ENCODE measurements around the gene PSAPL1.
"Not testable (repeated sequence)": the region's sequence is repeated elsewhere in the genome, so short reads cannot be mapped to it uniquely, and the experiment has no call there.

Gene PSAPL1

DNA sequence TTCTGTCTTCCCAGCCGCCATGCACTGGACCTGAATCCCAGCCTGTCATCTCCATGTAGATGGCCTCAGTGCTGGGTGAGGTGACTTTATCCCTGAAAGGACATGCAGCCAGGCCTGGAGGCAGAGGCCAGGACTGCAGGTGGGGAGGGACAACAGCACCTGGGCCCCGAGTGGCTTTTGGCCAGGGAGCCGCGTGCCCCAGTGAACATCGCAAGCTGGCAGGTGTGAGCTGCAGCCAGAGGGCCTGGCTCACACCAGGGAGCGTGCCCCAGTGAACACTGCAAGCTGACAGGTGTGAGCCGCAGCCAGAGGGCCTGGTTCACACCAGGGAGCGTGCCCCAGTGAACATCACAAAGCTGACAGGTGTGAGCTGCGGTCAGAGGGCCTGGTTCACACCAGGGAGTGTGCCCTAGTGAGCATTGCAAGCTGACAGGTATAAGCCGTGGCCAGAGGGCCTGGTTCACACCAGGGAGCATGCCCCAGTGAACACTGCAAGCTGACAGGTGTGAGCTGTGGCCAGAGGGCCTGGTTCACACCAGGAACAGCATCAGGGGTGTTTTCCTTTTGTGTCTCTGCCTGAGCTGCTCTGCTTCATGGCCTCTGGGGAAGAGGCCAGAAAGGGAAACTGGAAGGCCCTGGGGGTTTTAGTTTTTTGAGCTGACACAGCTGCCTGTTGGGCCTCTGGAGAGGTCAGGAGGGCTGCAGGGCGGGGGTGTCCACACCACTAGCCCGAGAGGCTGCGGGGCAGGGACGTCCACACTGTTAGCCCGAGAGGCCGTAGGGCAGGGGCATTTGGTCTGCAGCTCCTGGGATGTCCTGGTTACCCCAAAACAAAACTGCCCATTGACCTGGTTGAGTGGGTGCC lies 22.7 kb upstream of the PSAPL1 start:
- ATAC-seq (ENCODE audit: insufficient read depth, low read depth): no peak
- DNase-seq: no peak
- TF ChIP-seq, protein P1, sequence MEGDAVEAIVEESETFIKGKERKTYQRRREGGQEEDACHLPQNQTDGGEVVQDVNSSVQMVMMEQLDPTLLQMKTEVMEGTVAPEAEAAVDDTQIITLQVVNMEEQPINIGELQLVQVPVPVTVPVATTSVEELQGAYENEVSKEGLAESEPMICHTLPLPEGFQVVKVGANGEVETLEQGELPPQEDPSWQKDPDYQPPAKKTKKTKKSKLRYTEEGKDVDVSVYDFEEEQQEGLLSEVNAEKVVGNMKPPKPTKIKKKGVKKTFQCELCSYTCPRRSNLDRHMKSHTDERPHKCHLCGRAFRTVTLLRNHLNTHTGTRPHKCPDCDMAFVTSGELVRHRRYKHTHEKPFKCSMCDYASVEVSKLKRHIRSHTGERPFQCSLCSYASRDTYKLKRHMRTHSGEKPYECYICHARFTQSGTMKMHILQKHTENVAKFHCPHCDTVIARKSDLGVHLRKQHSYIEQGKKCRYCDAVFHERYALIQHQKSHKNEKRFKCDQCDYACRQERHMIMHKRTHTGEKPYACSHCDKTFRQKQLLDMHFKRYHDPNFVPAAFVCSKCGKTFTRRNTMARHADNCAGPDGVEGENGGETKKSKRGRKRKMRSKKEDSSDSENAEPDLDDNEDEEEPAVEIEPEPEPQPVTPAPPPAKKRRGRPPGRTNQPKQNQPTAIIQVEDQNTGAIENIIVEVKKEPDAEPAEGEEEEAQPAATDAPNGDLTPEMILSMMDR (IDR thresholded peaks at IDR 0.05; ENCODE audit: borderline replicate concordance, extremely low read depth, low read length, poor library complexity, severe bottlenecking): no peak
- TF ChIP-seq EZH2 (IDR thresholded peaks at IDR 0.05; ENCODE audit: borderline replicate concordance, low read depth, low read length, severe bottlenecking): no peak
- no peaks in the 10 kb centered on the region for H3K36me3 ChIP-seq (ENCODE audit: insufficient read depth, low read length)
- no peaks in the 10 kb centered on the region for H3K4me1 ChIP-seq (ENCODE audit: insufficient read depth, low read length)
- no peaks in the 10 kb centered on the region for H3K79me2 ChIP-seq (ENCODE audit: insufficient read depth, low read length)
- H3K4me2 ChIP-seq (ENCODE audit: insufficient read depth, low read length): no peak overlapping the region
- H2AFZ ChIP-seq (ENCODE audit: low read depth, low read length): no peak overlapping the region
- H3K27ac ChIP-seq (ENCODE audit: low read length): no peak overlapping the region
- no peaks in the 10 kb centered on the region; the same call in 1 of the 2 replicates for H4K20me1 ChIP-seq (ENCODE audit: insufficient read depth, low read length)
- H3K27me3 ChIP-seq (ENCODE audit: insufficient read depth, low read length, poor library complexity): no peaks in the 10 kb centered on the region
- no peaks in the 10 kb centered on the region for H3K9me3 ChIP-seq (ENCODE audit: insufficient read depth, low read length, severe bottlenecking)
- no peak overlapping the region for H3K9ac ChIP-seq (ENCODE audit: low read depth, low read length)
- H3K4me3 ChIP-seq (ENCODE audit: low read depth in 1 of 2, low read length in 2 of 2): no peak overlapping the region

DNA sequence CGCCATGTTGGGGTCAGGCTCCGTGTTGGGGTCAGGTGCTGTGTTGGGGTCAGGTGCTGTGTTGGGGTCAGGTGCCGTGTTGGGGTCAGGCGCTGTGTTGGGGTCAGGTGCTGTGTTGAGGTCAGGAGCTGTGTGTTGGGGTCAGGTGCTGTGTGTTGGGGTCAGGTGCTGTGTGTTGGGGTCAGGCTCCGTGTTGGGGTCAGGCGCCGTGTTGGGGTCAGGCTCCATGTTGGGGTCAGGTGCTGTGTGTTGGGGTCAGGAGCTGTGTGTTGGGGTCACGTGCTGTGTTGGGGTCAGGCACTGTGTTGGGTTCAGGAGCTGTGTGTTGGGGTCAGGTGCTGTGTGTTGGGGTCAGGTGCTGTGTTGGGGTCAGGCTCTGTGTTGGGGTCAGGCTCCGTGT lies 18.1 kb upstream of the PSAPL1 start:
- H2AFZ ChIP-seq (ENCODE audit: low read depth, low read length); H3K27ac ChIP-seq (ENCODE audit: low read length); DNase-seq; H3K4me3 ChIP-seq (ENCODE audit: low read depth in 1 of 2, low read length in 2 of 2); H3K9ac ChIP-seq (ENCODE audit: low read depth, low read length); H3K36me3 ChIP-seq (ENCODE audit: insufficient read depth, low read length); H3K79me2 ChIP-seq (ENCODE audit: insufficient read depth, low read length); H4K20me1 ChIP-seq (ENCODE audit: insufficient read depth, low read length); H3K4me2 ChIP-seq (ENCODE audit: insufficient read depth, low read length); H3K27me3 ChIP-seq (ENCODE audit: insufficient read depth, low read length, poor library complexity); H3K4me1 ChIP-seq (ENCODE audit: insufficient read depth, low read length); ATAC-seq (ENCODE audit: insufficient read depth, low read depth); H3K9me3 ChIP-seq (ENCODE audit: insufficient read depth, low read length, severe bottlenecking): not testable (repeated sequence)

DNA sequence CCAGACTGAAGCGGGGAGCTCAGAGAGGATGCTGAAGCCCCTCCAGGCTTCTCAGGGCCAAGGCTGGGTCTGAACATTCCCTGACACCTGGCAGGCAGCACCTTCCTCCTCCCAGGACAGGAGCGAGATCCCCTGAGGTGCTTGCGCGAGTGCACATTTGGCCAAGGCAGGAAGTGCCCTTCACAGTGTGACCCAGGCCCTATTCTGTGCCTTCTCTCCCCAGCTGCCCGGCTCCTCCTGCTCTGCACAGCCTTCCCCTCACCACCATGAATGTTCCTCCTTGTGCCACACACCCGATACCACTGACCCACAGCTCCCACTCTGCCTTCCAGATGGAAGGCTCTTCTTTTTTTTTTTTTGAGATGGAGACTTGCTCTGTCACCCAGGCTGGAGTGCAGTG lies 17.1 kb upstream of the PSAPL1 start:
- H3K4me3 ChIP-seq (ENCODE audit: low read depth in 1 of 2, low read length in 2 of 2): no peak overlapping the region
- no peaks in the 10 kb centered on the region for H3K36me3 ChIP-seq (ENCODE audit: insufficient read depth, low read length)
- no peak overlapping the region for H2AFZ ChIP-seq (ENCODE audit: low read depth, low read length)
- no peaks in the 10 kb centered on the region for H3K9me3 ChIP-seq (ENCODE audit: insufficient read depth, low read length, severe bottlenecking)
- H3K4me1 ChIP-seq (ENCODE audit: insufficient read depth, low read length): no peaks in the 10 kb centered on the region
- DNase-seq (no peak), ATAC-seq (ENCODE audit: insufficient read depth, low read depth) (no peak)
- no peak overlapping the region for H3K27ac ChIP-seq (ENCODE audit: low read length)
- no peaks in the 10 kb centered on the region for H3K79me2 ChIP-seq (ENCODE audit: insufficient read depth, low read length)
- no peak overlapping the region for H3K4me2 ChIP-seq (ENCODE audit: insufficient read depth, low read length)
- TF ChIP-seq, protein P1 (IDR thresholded peaks at IDR 0.05; ENCODE audit: borderline replicate concordance, extremely low read depth, low read length, poor library complexity, severe bottlenecking): no peak
- no peak for TF ChIP-seq EZH2 (IDR thresholded peaks at IDR 0.05; ENCODE audit: borderline replicate concordance, low read depth, low read length, severe bottlenecking)
- H4K20me1 ChIP-seq (ENCODE audit: insufficient read depth, low read length): no peaks in the 10 kb centered on the region
- H3K9ac ChIP-seq (ENCODE audit: low read depth, low read length): no peak overlapping the region
- H3K27me3 ChIP-seq (ENCODE audit: insufficient read depth, low read length, poor library complexity): no peaks in the 10 kb centered on the region

DNA sequence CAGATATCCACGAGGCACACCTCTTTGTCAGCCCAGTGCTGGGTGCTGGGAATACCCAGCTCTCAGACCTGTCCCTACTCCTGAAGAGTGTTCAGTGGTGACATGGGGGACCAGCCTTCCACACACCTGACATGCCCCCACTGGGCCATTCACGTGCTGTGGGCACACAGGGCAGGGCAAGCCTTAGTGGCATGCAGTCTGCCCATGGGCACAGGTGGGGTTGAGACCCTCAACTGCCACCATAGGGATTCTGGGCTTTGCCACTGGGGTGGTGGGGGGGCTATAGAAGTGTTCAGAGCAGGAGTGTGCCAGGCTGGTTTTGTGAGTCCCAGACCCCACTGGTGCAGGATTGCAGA lies 16.7 kb upstream of the PSAPL1 start:
- no peaks in the 10 kb centered on the region for H3K9me3 ChIP-seq (ENCODE audit: insufficient read depth, low read length, severe bottlenecking)
- no peak for ATAC-seq (ENCODE audit: insufficient read depth, low read depth)

More for the DNA sequence above, 16.7 kb upstream of the PSAPL1 start:
- Histone ChIP-seq H4K20me1 (ENCODE audit: insufficient read depth, low read length) (no peaks in the 10 kb centered on the region), H2AFZ (ENCODE audit: low read depth, low read length) (no peak overlapping the region), H3K4me2 (ENCODE audit: insufficient read depth, low read length) (no peak overlapping the region), H3K79me2 (ENCODE audit: insufficient read depth, low read length) (no peaks in the 10 kb centered on the region), H3K36me3 (ENCODE audit: insufficient read depth, low read length) (no peaks in the 10 kb centered on the region), H3K27ac (ENCODE audit: low read length) (no peak overlapping the region), H3K27me3 (ENCODE audit: insufficient read depth, low read length, poor library complexity) (no peaks in the 10 kb centered on the region), H3K4me1 (ENCODE audit: insufficient read depth, low read length) (no peaks in the 10 kb centered on the region), H3K4me3 (ENCODE audit: low read depth in 1 of 2, low read length in 2 of 2) (no peak overlapping the region), H3K9ac (ENCODE audit: low read depth, low read length) (no peak overlapping the region)
- DNase-seq: no peak
- TF ChIP-seq, protein P1 (IDR thresholded peaks at IDR 0.05; ENCODE audit: borderline replicate concordance, extremely low read depth, low read length, poor library complexity, severe bottlenecking): no peak
- no peak for TF ChIP-seq EZH2 (IDR thresholded peaks at IDR 0.05; ENCODE audit: borderline replicate concordance, low read depth, low read length, severe bottlenecking)
